Fibroblast of mammary gland (primary cell): ENCODE results near the gene DUSP22.

ENCODE experiments used
- DNase-seq: peaks from one replicate; pipeline ENCODE4 v3.0.0-alpha.2; 2010; ENCODE audit warnings: low read depth
- H3K4me3 ChIP-seq: 2 replicates; pipeline ENCODE4 v1.5.1; 2011; ENCODE audit warnings: low read depth, mild to moderate bottlenecking, low read length, moderate library complexity; ENCODE audit not compliant: control insufficient read depth
- CTCF ChIP-seq: conservative IDR thresholded peaks from 2 replicates; pipeline ENCODE4 v1.5.1; 2011; ENCODE audit warnings: low read depth, low read length, inconsistent platforms; ENCODE audit not compliant: control insufficient read depth, insufficient read depth

The DUSP22 gene

GRCh38 chr6:304833-305370, 12.6 kb downstream of the DUSP22 start:
- DNase-seq = no peak
- H3K4me3 ChIP-seq = no peak overlapping the region
- TF ChIP-seq CTCF = no peak

- DNase-seq = no peak
- TF ChIP-seq CTCF = no peak
- H3K4me3 ChIP-seq = no peak overlapping the region
These were observed 13.3 kb downstream of the DUSP22 start for GRCh38 chr6:305371-306206.

GRCh38 chr6:306641-307061, 14.4 kb downstream of the DUSP22 start:
- DNase-seq = no peak
- no peak for TF ChIP-seq CTCF
- no peak overlapping the region for H3K4me3 ChIP-seq

- TF ChIP-seq CTCF = no peak
- DNase-seq = no peak
- H3K4me3 ChIP-seq = no peak overlapping the region
These were observed 15.0 kb downstream of the DUSP22 start for GRCh38 chr6:307065-307814.

GRCh38 chr6:307874-308273, 15.6 kb downstream of the DUSP22 start:
- H3K4me3 ChIP-seq = no peak overlapping the region
- TF ChIP-seq CTCF = no peak
- no peak for DNase-seq

GRCh38 chr6:308307-308706, 16.0 kb downstream of the DUSP22 start:
- DNase-seq = no peak
- no peak overlapping the region for H3K4me3 ChIP-seq
- TF ChIP-seq CTCF = no peak
